IPS-18c (cell line): ENCODE measurements around the gene FOXN3.
"Not testable (repeated sequence)": the region's sequence is repeated elsewhere in the genome, so short reads cannot be mapped to it uniquely, and the experiment has no call there.

Experiments used
- H3K4me3 ChIP-seq: 2 replicates; pipeline ENCODE4 v1.7.0; 2013; ENCODE audit warnings: low read depth, mild to moderate bottlenecking, low read length, moderate library complexity; ENCODE audit not compliant: insufficient read depth
- H3K9me3 ChIP-seq: one replicate; pipeline ENCODE4 v1.6.1; 2013; ENCODE audit warnings: mild to moderate bottlenecking, low read length, moderate library complexity; ENCODE audit not compliant: control insufficient read depth, insufficient read depth

Gene FOXN3

GRCh38 chr14:89265234-89265633, 151.8 kb downstream of the FOXN3 start:
- H3K4me3 ChIP-seq, result no peak overlapping the region
- H3K9me3 ChIP-seq, result no peaks in the 10 kb centered on the region

DNA sequence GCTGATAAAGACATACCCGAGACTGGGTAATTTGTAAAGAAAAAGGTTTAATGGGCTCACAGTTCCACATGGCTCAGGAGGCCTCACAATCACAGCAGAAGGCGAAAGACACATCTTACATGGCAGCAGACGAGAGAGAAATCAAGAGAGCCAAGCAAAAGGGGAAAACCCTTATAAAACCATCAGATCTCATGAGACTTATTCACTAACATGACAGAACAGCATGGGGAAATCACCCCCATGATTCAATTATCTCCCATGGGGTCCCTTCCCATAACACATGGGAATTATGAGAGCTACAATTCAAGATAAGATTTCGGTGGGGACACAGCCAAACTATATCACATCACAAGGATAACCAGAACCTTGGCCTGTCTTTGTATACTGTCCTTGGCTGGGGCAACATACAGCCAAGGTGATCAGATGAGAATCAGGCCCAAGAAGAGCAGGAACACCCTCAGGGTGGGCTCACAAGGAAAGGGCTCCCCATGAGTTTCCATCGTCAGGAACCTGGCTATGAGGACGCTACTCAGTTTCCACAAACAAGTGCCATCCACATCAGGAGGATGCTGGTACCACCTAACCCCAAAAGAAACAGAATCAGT, 152.7 kb downstream of the FOXN3 start:
- Histone ChIP-seq H3K4me3 (no peak overlapping the region), H3K9me3 (no peaks in the 10 kb centered on the region)

DNA sequence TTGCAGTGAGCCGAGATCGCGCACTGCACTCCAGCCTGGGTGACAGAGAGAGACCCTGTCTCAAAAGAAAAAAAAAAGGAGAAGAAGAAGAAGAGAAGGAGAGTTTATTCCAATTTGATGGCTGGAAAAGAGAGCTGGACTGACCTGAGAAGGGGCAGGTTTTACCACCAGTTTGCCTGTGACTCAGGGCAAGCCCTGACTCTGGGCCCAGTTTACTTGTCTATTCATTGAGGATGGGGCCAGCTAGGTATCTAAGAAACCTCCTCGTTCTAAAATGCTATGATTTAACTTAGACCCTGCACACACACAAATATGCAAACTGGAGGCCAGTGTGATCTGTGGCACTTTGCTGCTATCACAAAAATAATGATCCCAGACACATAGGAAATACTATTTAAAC, 155.0 kb downstream of the FOXN3 start:
- Histone ChIP-seq H3K9me3 (no peaks in the 10 kb centered on the region), H3K4me3 (no peak overlapping the region)

DNA sequence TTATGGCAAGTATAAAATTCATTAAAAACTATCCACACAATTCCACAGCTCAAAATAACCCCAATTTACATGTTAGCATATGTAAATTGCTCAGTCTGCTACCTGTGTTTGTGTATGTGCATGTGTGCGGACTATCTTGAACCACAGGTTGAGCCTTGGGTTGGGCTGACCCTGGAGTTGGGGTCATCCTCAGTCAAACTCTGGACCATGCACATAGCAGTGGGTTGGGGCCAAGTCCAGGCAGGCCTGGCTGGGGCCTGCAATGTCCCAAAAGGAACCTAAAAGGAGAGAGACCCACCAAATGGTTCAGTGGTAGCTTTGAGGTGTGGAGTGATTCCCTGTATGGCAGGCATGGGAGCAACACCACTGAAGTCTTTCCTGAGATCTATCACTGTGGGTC, 156.1 kb downstream of the FOXN3 start:
- no peaks in the 10 kb centered on the region for H3K9me3 ChIP-seq
- no peak overlapping the region for H3K4me3 ChIP-seq

GRCh38 chr14:89259951-89260609, 157.0 kb downstream of the FOXN3 start:
- Histone ChIP-seq H3K4me3 (no peak overlapping the region), H3K9me3 (no peaks in the 10 kb centered on the region)

- no peak overlapping the region for H3K4me3 ChIP-seq
Observed at GRCh38 chr14:89258728-89259273, 158.2 kb downstream of the FOXN3 start.

GRCh38 chr14:89256951-89257350, 160.1 kb downstream of the FOXN3 start:
- Histone ChIP-seq H3K9me3 (no peaks in the 10 kb centered on the region), H3K4me3 (no peak overlapping the region)

More at GRCh38 chr14:89258728-89259273, 158.2 kb downstream of the FOXN3 start:
- no peaks in the 10 kb centered on the region for H3K9me3 ChIP-seq

DNA sequence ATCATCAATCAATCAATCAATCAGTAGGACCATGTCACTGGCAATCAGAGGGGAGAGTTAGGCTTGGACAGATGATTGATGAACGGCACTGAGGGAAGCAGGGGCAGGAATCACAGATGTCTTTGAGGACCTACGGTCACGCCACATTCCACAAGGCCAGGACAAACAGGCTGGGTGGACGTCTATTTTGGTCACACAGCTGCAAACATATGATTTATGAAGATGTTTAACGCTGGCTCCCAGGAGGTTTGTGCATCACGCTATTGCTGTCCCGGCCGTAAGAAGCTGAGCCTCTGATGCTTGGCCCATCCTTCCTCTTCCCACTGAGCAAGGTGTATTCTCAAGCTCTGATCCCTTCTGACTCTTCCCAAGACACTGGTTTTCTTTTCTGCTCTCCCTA, 160.8 kb downstream of the FOXN3 start:
- Histone ChIP-seq H3K4me3 (no peak overlapping the region), H3K9me3 (no peaks in the 10 kb centered on the region)

GRCh38 chr14:89255852-89256251, 161.2 kb downstream of the FOXN3 start:
- no peak overlapping the region for H3K4me3 ChIP-seq
- no peaks in the 10 kb centered on the region for H3K9me3 ChIP-seq

DNA sequence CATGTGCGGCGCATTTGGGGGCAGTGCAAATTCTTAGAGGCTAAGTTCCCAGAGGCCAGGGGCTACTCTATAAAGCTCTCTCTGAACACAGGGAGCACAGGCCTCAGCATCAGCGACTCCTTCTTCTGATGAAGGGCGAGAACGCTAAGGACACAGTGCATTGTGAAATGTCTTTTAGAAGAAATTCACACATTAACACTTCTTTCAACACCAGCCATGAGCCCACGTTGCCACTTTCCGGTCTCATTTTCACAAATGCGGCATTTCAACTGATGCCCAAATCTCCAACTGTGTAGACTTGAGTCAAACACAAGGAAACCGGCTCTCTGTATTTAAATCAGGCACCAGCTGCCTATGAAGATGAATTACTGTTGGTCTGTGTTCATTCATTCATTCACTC, 162.0 kb downstream of the FOXN3 start:
- Histone ChIP-seq H3K4me3 (no peak overlapping the region), H3K9me3 (no peaks in the 10 kb centered on the region)

DNA sequence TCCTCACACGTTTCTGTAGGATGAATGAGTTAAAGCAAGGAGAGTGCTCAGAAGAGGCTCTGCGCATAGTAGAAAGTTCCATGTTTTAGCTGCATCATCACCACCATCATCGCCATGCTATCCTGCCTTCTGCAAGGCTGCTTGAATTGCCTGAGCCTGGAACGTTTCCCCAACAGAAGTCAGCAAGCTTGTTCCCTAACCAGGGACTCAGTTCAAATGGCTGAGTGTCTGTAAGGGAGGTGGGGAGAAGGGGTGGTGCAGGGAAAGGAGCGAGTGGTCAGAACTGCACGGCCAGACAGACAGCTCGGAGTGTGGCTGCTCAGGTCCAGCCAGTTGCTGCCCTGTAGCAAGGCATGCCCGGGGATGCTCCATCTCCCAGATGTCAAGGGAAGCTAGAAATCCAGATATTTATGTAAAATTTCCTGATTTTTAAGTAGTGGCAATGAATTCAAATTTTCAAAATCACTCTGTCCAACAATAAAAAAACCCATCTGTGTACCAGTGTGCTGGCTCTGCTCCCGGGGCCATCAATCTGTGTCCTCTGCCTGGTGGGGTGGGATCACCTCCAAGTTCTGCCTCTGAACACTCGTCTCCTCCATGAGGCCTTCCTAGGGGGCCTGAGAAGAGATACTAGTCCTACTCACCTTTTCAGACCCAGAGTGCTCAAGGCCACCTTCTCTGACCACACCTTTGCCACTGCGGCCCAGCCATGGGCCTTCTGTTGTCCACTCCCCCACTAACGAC, 162.7 kb downstream of the FOXN3 start:
- Histone ChIP-seq H3K9me3 (no peaks in the 10 kb centered on the region), H3K4me3 (no peak overlapping the region)

- H3K9me3 ChIP-seq, result no peaks in the 10 kb centered on the region
- no peak overlapping the region for H3K4me3 ChIP-seq
Observed at GRCh38 chr14:89252887-89253532, 164.0 kb downstream of the FOXN3 start.

DNA sequence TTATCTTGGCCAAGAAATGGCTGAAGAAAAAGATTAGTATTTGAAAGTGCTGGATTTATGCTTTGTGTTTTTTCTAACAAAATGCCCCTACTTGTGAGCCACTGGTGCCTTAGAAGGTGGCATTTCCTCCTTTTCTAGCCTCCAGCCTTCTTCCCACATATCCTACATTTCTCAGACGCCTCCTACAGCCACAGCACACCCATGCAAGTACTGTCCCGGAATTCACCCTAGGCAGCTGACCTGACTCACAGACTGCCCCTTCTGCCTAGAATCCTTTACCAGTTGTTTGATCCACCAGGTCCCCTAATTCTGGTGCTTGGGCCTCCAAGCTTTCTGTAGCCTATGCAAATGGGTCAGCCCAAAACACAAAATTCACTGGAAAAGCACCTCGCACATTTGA, 166.0 kb downstream of the FOXN3 start:
- Histone ChIP-seq H3K4me3 (no peak overlapping the region), H3K9me3 (no peaks in the 10 kb centered on the region)

GRCh38 chr14:89250655-89250975, 166.4 kb downstream of the FOXN3 start:
- not testable (repeated sequence) for H3K4me3 ChIP-seq, H3K9me3 ChIP-seq

DNA sequence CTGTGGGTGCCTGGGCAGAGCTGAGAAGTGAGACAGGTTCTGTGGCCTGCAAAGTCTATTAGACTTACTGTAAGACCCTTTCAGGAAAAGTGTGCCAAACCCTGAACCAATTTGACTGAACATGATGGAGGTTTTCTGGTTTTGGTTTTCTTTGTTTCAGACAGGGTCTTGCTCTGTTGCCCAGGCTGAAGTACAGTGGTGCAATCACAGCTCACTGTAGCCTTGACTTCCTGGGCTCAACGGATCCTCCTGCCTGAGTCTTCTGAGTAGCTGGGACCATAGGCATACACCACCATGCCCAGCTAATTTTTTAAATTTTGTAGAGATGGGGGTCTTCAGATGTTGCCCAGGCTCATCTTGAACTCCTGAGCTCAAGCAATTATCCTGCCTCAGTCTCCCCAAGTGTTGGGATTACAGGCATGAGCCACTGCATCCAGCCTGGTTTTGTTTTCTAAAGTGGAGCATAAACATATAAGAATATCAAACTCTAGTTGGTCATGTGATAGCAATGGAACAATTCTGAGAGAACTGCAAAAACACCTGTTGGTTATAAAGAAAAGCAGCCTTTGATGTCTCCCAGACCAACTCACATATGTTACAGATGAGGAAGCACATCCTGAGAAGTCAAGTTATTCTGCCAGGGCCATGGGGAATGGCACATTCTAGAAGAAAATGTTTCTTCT, 166.9 kb downstream of the FOXN3 start:
- Histone ChIP-seq H3K4me3 (no peak overlapping the region), H3K9me3 (no peaks in the 10 kb centered on the region)

DNA sequence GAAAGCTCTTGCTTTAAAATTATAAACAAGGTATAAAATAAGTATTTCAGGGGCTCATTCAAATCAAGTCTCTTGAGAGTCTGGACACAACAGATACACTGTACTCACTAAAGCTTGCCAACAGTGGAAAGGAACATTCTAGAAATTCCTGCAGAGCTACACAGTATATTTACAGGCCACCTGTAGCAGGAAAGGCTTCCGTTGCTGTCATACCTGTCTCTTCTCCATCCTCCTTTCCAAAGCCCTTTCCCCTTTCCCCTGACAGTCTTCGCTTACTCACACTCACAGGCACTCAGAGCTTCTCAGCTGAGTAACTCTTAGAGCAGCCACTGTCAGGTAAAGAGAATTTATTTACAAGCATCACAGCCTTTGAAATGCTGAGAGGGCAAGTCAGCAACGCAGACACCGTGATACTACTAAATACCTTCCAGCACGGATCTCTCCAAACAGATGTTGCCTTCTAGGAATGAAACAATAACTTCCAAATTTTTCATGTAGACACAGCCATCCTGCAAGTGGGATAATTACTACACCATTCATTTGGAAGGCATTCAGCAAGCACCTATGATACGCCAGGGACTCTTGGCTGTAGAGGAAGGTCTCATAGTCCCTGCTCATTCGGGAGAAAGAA, 167.9 kb downstream of the FOXN3 start:
- Histone ChIP-seq H3K9me3 (no peaks in the 10 kb centered on the region), H3K4me3 (no peak overlapping the region)
